Measurements from ENCODE around the gene EFHC2. TPM values are rescaled to one million over a fixed set of nuclear protein-coding genes. Genes with fewer than 3 reads are reported as not detected.
"Not testable (repeated sequence)": the region's sequence is repeated elsewhere in the genome, so short reads cannot be mapped to it uniquely, and the experiment has no call there.

Gene EFHC2
- total RNA-seq, 2 donors from 2014 or later = 3.0 to 6.2 TPM

GRCh38 chrX:44267116-44267515 is 76.4 kb downstream of the EFHC2 start:
- Histone ChIP-seq H3K27ac (no peak overlapping the region), H3K27me3 (replicated peaks; ENCODE audit: insufficient read depth) (no peaks in the 10 kb centered on the region), H3K4me1 (replicated peaks) (no peaks in the 10 kb centered on the region), H3K4me3 (no peak overlapping the region), H3K9me3 (no peaks in the 10 kb centered on the region), H3K36me3 (no peaks in the 10 kb centered on the region)
- intact Hi-C loops (cut with DNase I) = no loop called here
- no peak for TF ChIP-seq CTCF (IDR thresholded peaks at IDR 0.05)
- no peak for TF ChIP-seq POLR2AphosphoS5 (IDR thresholded peaks at IDR 0.05)
- TF ChIP-seq POLR2A (IDR thresholded peaks at IDR 0.05) = no peak
- no peak for DNase-seq (ENCODE audit: low spot score)
- 15% methylated on average over 2 of the region's 2 CpGs for WGBS

- 94% methylated on average over 2 of the region's 2 CpGs for WGBS
- Histone ChIP-seq H3K4me1 (replicated peaks) (no peaks in the 10 kb centered on the region), H3K9me3 (no peaks in the 10 kb centered on the region), H3K27me3 (replicated peaks; ENCODE audit: insufficient read depth) (no peaks in the 10 kb centered on the region), H3K27ac (no peak overlapping the region), H3K4me3 (no peak overlapping the region), H3K36me3 (no peaks in the 10 kb centered on the region)
- intact Hi-C loops (cut with DNase I) = no loop called here
- no peak for DNase-seq (ENCODE audit: low spot score)
- no peak for TF ChIP-seq POLR2AphosphoS5 (IDR thresholded peaks at IDR 0.05)
- no peak for TF ChIP-seq CTCF (IDR thresholded peaks at IDR 0.05)
- no peak for TF ChIP-seq POLR2A (IDR thresholded peaks at IDR 0.05)
Observed at GRCh38 chrX:44265559-44265958, 77.9 kb downstream of the EFHC2 start.

DNA sequence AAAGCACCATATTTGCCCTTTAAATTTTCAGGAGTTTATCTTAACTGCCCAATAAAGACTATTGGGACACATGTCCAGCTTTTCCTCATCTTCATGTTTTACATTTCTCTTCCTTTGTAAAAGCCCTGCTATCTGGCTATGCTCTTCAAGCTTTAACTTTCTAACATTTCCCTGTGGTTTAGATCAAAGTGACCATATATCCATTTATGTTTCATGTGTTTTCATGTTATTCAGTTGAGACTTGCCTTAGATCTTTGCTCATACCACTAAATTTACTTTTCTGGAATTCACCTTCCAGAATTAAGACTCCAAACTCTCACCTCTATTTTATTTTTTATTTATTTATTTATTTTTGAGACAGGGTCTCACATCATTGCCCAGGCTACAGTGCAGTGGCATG is 78.5 kb downstream of the EFHC2 start:
- H3K27ac ChIP-seq = no peak overlapping the region
- H3K36me3 ChIP-seq = no peaks in the 10 kb centered on the region
- no peaks in the 10 kb centered on the region for H3K4me1 ChIP-seq (replicated peaks)
- intact Hi-C loops (cut with DNase I) = no loop called here
- no peak for TF ChIP-seq POLR2AphosphoS5 (IDR thresholded peaks at IDR 0.05)
- TF ChIP-seq POLR2A (IDR thresholded peaks at IDR 0.05) = no peak
- no peak for TF ChIP-seq CTCF (IDR thresholded peaks at IDR 0.05)
- DNase-seq (ENCODE audit: low spot score) = no peak
- H3K4me3 ChIP-seq = no peak overlapping the region
- H3K9me3 ChIP-seq = no peaks in the 10 kb centered on the region
- H3K27me3 ChIP-seq (replicated peaks; ENCODE audit: insufficient read depth) = no peaks in the 10 kb centered on the region

GRCh38 chrX:44261286-44261685 is 82.2 kb downstream of the EFHC2 start:
- DNase-seq (ENCODE audit: low spot score) = no peak
- WGBS = 88% methylated on average over 5 of the region's 5 CpGs
- H3K9me3 ChIP-seq = no peaks in the 10 kb centered on the region
- intact Hi-C loops (cut with DNase I) = no loop called here
- no peak overlapping the region for H3K27ac ChIP-seq
- no peak for TF ChIP-seq POLR2A (IDR thresholded peaks at IDR 0.05)
- no peak for TF ChIP-seq POLR2AphosphoS5 (IDR thresholded peaks at IDR 0.05)
- TF ChIP-seq CTCF (IDR thresholded peaks at IDR 0.05) = no peak
- H3K4me3 ChIP-seq = no peak overlapping the region
- H3K36me3 ChIP-seq = no peaks in the 10 kb centered on the region
- H3K27me3 ChIP-seq (replicated peaks; ENCODE audit: insufficient read depth) = no peaks in the 10 kb centered on the region
- no peaks in the 10 kb centered on the region for H3K4me1 ChIP-seq (replicated peaks)

GRCh38 chrX:44260609-44261008 is 82.9 kb downstream of the EFHC2 start:
- Histone ChIP-seq H3K27ac (no peak overlapping the region), H3K9me3 (no peaks in the 10 kb centered on the region), H3K4me1 (replicated peaks) (no peaks in the 10 kb centered on the region), H3K27me3 (replicated peaks; ENCODE audit: insufficient read depth) (no peaks in the 10 kb centered on the region), H3K36me3 (no peaks in the 10 kb centered on the region), H3K4me3 (no peak overlapping the region)
- intact Hi-C loops (cut with DNase I) = no loop called here
- DNase-seq (ENCODE audit: low spot score) = no peak
- no peak for TF ChIP-seq POLR2AphosphoS5 (IDR thresholded peaks at IDR 0.05)
- no peak for TF ChIP-seq CTCF (IDR thresholded peaks at IDR 0.05)
- no peak for TF ChIP-seq POLR2A (IDR thresholded peaks at IDR 0.05)

GRCh38 chrX:44255742-44256141 is 87.7 kb downstream of the EFHC2 start:
- 97% methylated on average over 2 of the region's 2 CpGs for WGBS
- H3K4me3 ChIP-seq; H3K4me1 ChIP-seq (replicated peaks); DNase-seq (ENCODE audit: low spot score); H3K27me3 ChIP-seq (replicated peaks; ENCODE audit: insufficient read depth); H3K27ac ChIP-seq; intact Hi-C loops (cut with DNase I); H3K36me3 ChIP-seq; H3K9me3 ChIP-seq: not testable (repeated sequence)

Measured in prostate gland (tissue), 2 donors.